PC-9 (cell line): ENCODE measurements around the gene MAPT. TPM values are rescaled to one million over a fixed set of nuclear protein-coding genes. Genes with fewer than 3 reads are reported as not detected.

Experiments
- BruUV-seq: library from RNA; stranded (reverse); fragments of 400-500 nt; replicated peaks from 2 replicates; lab custom pipeline; 2021; lab: Mats Ljungman, UMichigan
- CTCF ChIA-PET: fragments of 300-600 bp; sonication (Branson Sonifier 250); formaldehyde crosslinking; loops from one replicate; lab custom pipeline; 2022; ENCODE audit warnings: antibody characterized with exemption; lab: Charles Lee
- POLR2A ChIA-PET: fragments of 300-600 bp; sonication (Branson Sonifier 250); formaldehyde crosslinking; loops from one replicate; lab custom pipeline; 2022; ENCODE audit warnings: antibody characterized with exemption; ENCODE audit not compliant: unreplicated experiment; lab: Charles Lee
- DNase-seq, 2 experiments: peaks; one replicate each; pipeline versions ENCODE4 v3.0.0 to v3.0.0-alpha.2; 2015 to 2022; ENCODE audit warnings: mixed read lengths in 1 of 2
- H2AFZ ChIP-seq: fragments of 200-600 bp; sonication (generic); 2 replicates; pipeline ENCODE4 v1.8.1; 2017; ENCODE audit warnings: antibody characterized with exemption
- H3F3A ChIP-seq: fragments of 200-600 bp; sonication (generic); 2 replicates; pipeline ENCODE4 v1.8.1; 2017; ENCODE audit warnings: antibody characterized with exemption, mild to moderate bottlenecking, low read depth; ENCODE audit not compliant: insufficient read depth
- H3K27ac ChIP-seq: fragments of 200-600 bp; sonication (generic); 2 replicates; pipeline ENCODE4 v1.6.1; 2016; ENCODE audit warnings: mixed run types
- H3K27me3 ChIP-seq: fragments of 200-600 bp; sonication (generic); 2 replicates; pipeline ENCODE4 v1.6.1; 2016; ENCODE audit warnings: low read depth, mixed run types; ENCODE audit not compliant: insufficient read depth
- H3K36me3 ChIP-seq: fragments of 200-600 bp; sonication (generic); 2 replicates; pipeline ENCODE4 v1.6.1; 2016; ENCODE audit warnings: low read depth, mixed run types
- H3K4me1 ChIP-seq: fragments of 200-600 bp; sonication (generic); replicated peaks from 2 replicates; pipeline ENCODE4 v1.6.1; 2016; ENCODE audit warnings: mixed run types; ENCODE audit not compliant: insufficient read depth
- H3K4me2 ChIP-seq: fragments of 200-600 bp; sonication (generic); 2 replicates; pipeline ENCODE4 v1.6.1; 2017; ENCODE audit warnings: mixed run types
- H3K4me3 ChIP-seq: fragments of 200-600 bp; sonication (generic); 2 replicates; pipeline ENCODE4 v1.6.1; 2016; ENCODE audit warnings: mixed run types
- H3K79me2 ChIP-seq: fragments of 200-600 bp; sonication (generic); 2 replicates; pipeline ENCODE4 v1.6.1; 2017; ENCODE audit warnings: low read depth, mixed run types
- H3K9me2 ChIP-seq: fragments of 200-600 bp; sonication (generic); 2 replicates; pipeline ENCODE4 v1.8.1; 2017; ENCODE audit warnings: mild to moderate bottlenecking; ENCODE audit not compliant: insufficient read depth
- H3K9me3 ChIP-seq: fragments of 200-600 bp; sonication (generic); 2 replicates; pipeline ENCODE4 v1.8.1; 2016; ENCODE audit warnings: low read depth; ENCODE audit not compliant: insufficient read depth
- H4K20me1 ChIP-seq: fragments of 200-600 bp; sonication (generic); 2 replicates; pipeline ENCODE4 v1.8.1; 2017; ENCODE audit not compliant: insufficient read depth
- EZH2 ChIP-seq: fragments of 200-600 bp; sonication (generic); IDR thresholded peaks from 2 replicates; pipeline ENCODE4 v1.8.0; 2017; ENCODE audit warnings: antibody characterized with exemption, low read depth
- intact Hi-C: fragments of 100-400 bp; cut with micrococcal nuclease; formaldehyde crosslinking; loops from one replicate; pipeline ENCODE4 v1.10.0; 2022; ENCODE audit not compliant: unreplicated experiment
- total RNA-seq: library from RNA; stranded (reverse); gene quantifications from 2 replicates; pipeline ENCODE4 v1.2.3, GENCODE V29; 2021
- TF ChIP-seq, protein P1 (sequence below): fragments of 200-600 bp; sonication (generic); conservative IDR thresholded peaks from 2 replicates; pipeline ENCODE4 v1.6.1; 2017; ENCODE audit warnings: mixed run types, antibody characterized with exemption, mild to moderate bottlenecking, moderate library complexity

Gene MAPT
- total RNA-seq, 1 experiment from 2014 or later, result 0.85 TPM

GRCh38 chr17:46010597-46011186 lies 116.3 kb downstream of the MAPT start:
- TF ChIP-seq EZH2, result no peak
- TF ChIP-seq, protein P1, sequence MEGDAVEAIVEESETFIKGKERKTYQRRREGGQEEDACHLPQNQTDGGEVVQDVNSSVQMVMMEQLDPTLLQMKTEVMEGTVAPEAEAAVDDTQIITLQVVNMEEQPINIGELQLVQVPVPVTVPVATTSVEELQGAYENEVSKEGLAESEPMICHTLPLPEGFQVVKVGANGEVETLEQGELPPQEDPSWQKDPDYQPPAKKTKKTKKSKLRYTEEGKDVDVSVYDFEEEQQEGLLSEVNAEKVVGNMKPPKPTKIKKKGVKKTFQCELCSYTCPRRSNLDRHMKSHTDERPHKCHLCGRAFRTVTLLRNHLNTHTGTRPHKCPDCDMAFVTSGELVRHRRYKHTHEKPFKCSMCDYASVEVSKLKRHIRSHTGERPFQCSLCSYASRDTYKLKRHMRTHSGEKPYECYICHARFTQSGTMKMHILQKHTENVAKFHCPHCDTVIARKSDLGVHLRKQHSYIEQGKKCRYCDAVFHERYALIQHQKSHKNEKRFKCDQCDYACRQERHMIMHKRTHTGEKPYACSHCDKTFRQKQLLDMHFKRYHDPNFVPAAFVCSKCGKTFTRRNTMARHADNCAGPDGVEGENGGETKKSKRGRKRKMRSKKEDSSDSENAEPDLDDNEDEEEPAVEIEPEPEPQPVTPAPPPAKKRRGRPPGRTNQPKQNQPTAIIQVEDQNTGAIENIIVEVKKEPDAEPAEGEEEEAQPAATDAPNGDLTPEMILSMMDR, result no peak
- H4K20me1 ChIP-seq, result no peaks in the 10 kb centered on the region; the same call in 1 of the 2 replicates
- no TSS peak for BruUV-seq
- no peak for DNase-seq
- H3K4me2 ChIP-seq, result no peak overlapping the region
- CTCF ChIA-PET, result no interaction called here
- no peaks in the 10 kb centered on the region for H3K36me3 ChIP-seq
- no peak overlapping the region for H2AFZ ChIP-seq
- H3K27ac ChIP-seq, result no peak overlapping the region
- no peaks in the 10 kb centered on the region for H3F3A ChIP-seq
- H3K4me1 ChIP-seq, result no peaks in the 10 kb centered on the region
- no peaks in the 10 kb centered on the region for H3K9me2 ChIP-seq
- POLR2A ChIA-PET, result no interaction called here
- intact Hi-C loops, result no loop called here
- no peak overlapping the region for H3K4me3 ChIP-seq
- H3K27me3 ChIP-seq, result no peaks in the 10 kb centered on the region
- no peaks in the 10 kb centered on the region for H3K9me3 ChIP-seq
- H3K79me2 ChIP-seq, result no peaks in the 10 kb centered on the region

GRCh38 chr17:46011711-46012505 lies 117.6 kb downstream of the MAPT start:
- no peak overlapping the region for H3K4me2 ChIP-seq
- no peaks in the 10 kb centered on the region for H3K79me2 ChIP-seq
- BruUV-seq, result no TSS peak
- no peaks in the 10 kb centered on the region; the same call in 1 of the 2 replicates for H4K20me1 ChIP-seq
- no peaks in the 10 kb centered on the region for H3K4me1 ChIP-seq
- no peaks in the 10 kb centered on the region for H3K27me3 ChIP-seq
- no peaks in the 10 kb centered on the region for H3K9me3 ChIP-seq
- H3F3A ChIP-seq, result no peaks in the 10 kb centered on the region
- no peak for DNase-seq
- intact Hi-C loops, result no loop called here
- H3K27ac ChIP-seq, result no peak overlapping the region
- CTCF ChIA-PET, result no interaction called here
- H2AFZ ChIP-seq, result no peak overlapping the region
- no peaks in the 10 kb centered on the region for H3K36me3 ChIP-seq
- POLR2A ChIA-PET, result no interaction called here
- no peak overlapping the region for H3K4me3 ChIP-seq
- H3K9me2 ChIP-seq, result no peaks in the 10 kb centered on the region
- no peak for TF ChIP-seq EZH2
- TF ChIP-seq, protein P1, result no peak

DNA sequence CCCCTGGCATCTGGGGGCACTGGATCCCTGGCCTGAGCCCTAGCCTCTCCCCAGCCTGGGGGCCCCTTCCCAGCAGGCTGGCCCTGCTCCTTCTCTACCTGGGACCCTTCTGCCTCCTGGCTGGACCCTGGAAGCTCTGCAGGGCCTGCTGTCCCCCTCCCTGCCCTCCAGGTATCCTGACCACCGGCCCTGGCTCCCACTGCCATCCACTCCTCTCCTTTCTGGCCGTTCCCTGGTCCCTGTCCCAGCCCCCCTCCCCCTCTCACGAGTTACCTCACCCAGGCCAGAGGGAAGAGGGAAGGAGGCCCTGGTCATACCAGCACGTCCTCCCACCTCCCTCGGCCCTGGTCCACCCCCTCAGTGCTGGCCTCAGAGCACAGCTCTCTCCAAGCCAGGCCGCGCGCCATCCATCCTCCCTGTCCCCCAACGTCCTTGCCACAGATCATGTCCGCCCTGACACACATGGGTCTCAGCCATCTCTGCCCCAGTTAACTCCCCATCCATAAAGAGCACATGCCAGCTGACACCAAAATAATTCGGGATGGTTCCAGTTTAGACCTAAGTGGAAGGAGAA lies 118.2 kb downstream of the MAPT start:
- DNase-seq, result no peak
- Histone ChIP-seq H3K36me3 (no peaks in the 10 kb centered on the region), H3F3A (no peaks in the 10 kb centered on the region), H3K4me3 (no peak overlapping the region), H3K79me2 (no peaks in the 10 kb centered on the region), H3K27ac (no peak overlapping the region), H3K27me3 (no peaks in the 10 kb centered on the region), H2AFZ (no peak overlapping the region), H4K20me1 (no peaks in the 10 kb centered on the region; the same call in 1 of the 2 replicates), H3K4me2 (no peak overlapping the region), H3K9me3 (no peaks in the 10 kb centered on the region), H3K9me2 (no peaks in the 10 kb centered on the region), H3K4me1 (no peaks in the 10 kb centered on the region)
- ChIA-PET CTCF (no interaction called here), POLR2A (no interaction called here)
- intact Hi-C loops, result no loop called here
- BruUV-seq, result no TSS peak
- no peak for TF ChIP-seq EZH2
